Neutrophil (primary cell): ENCODE data around the gene ATRN.

Source experiments
- H3K27ac ChIP-seq: fragments of 200-600 bp; sonication (generic); 2 replicates; pipeline ENCODE4 v1.5.1; 2016; ENCODE audit warnings: mild to moderate bottlenecking, moderate library complexity
- H3K27me3 ChIP-seq: fragments of 200-600 bp; sonication (generic); 2 replicates; pipeline ENCODE4 v1.6.0; 2016; ENCODE audit warnings: mild to moderate bottlenecking
- H3K36me3 ChIP-seq: fragments of 200-600 bp; sonication (generic); 2 replicates; pipeline ENCODE4 v1.5.1; 2017
- H3K4me1 ChIP-seq, 2 experiments: fragments of 200-600 bp in 1 of 2; sonication (generic) in 1 of 2; 1 replicate in 1 of 2; 2 replicates in 1 of 2; pipeline versions ENCODE4 v1.5.1 to v1.6.1; 2013 to 2016; ENCODE audit warnings: low read depth in 1 of 2, low read length in 1 of 2, mild to moderate bottlenecking in 1 of 2, moderate library complexity in 1 of 2; ENCODE audit not compliant: control insufficient read depth in 1 of 2, insufficient read depth in 1 of 2
- H3K4me3 ChIP-seq, 2 experiments: fragments of 200-600 bp in 1 of 2; sonication (generic) in 1 of 2; 1 replicate in 1 of 2; 2 replicates in 1 of 2; pipeline ENCODE4 v1.5.1; 2013 to 2016; ENCODE audit warnings: low read depth in 1 of 2, low read length in 1 of 2, mild to moderate bottlenecking in 1 of 2, moderate library complexity in 1 of 2
- H3K9me3 ChIP-seq: fragments of 200-600 bp; sonication (generic); 2 replicates; pipeline ENCODE4 v1.5.1; 2016
- CTCF ChIP-seq: fragments of 200-600 bp; sonication (generic); IDR thresholded peaks from 2 replicates; pipeline ENCODE4 v1.5.1; 2016; ENCODE audit warnings: antibody characterized with exemption

ATRN gene

GRCh38 chr20:3689978-3690377, 219.2 kb downstream of the ATRN start:
- Histone ChIP-seq H3K27ac (no peak overlapping the region), H3K4me1 (no peaks in the 10 kb centered on the region), H3K4me3 (no peak overlapping the region), H3K9me3 (no peaks in the 10 kb centered on the region), H3K27me3 (peaks cover 31% of the 10 kb centered on the region), H3K36me3 (no peaks in the 10 kb centered on the region)
- TF ChIP-seq CTCF: no peak

DNA sequence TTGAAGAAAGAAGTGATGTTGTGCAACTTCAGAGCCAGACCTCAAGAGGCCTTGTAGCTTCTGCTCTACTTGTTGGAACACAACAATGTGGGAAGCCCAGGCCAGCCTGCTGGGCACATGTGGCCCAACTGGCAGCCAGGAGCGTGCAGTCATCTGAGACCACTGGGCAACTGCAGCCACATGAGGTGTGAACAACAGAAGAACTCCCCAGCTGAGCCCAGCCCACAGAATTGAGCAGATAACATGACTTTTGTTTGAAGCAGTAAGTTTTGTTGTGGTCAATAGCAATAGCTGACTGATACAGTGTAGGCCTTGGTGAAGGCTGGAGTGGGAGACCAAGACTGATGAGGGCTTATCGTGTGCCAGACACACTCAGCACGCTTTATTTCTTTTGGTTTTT, 219.6 kb downstream of the ATRN start:
- no peak for TF ChIP-seq CTCF
- Histone ChIP-seq H3K36me3 (no peaks in the 10 kb centered on the region), H3K27me3 (peaks cover 26% of the 10 kb centered on the region), H3K27ac (no peak overlapping the region), H3K4me1 (no peaks in the 10 kb centered on the region), H3K4me3 (no peak overlapping the region), H3K9me3 (no peaks in the 10 kb centered on the region)

DNA sequence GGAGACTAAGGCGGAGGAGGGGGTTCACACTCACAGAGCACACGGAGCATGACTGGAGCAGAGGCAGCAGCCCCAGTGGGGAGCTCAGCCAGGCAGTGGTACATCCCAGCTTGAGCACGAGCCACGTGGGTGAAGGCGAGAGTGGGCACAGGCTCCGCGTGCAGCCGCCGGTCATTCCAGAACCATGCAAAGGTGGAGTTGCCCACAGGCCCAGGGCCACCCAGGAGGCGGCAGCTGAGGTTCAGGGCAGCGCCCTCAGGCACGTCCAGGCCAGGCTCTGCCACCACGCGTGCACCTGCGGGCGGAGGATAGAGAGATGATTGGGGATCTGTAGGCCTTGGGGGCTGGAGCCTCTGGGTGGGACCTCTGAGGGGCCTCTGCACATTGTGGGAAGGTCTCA, 220.5 kb downstream of the ATRN start:
- no peaks in the 10 kb centered on the region for H3K4me1 ChIP-seq
- no peak overlapping the region for H3K27ac ChIP-seq
- no peaks in the 10 kb centered on the region for H3K9me3 ChIP-seq
- no peak for TF ChIP-seq CTCF
- no peak overlapping the region for H3K4me3 ChIP-seq
- H3K36me3 ChIP-seq: no peaks in the 10 kb centered on the region
- H3K27me3 ChIP-seq: peaks cover 18% of the 10 kb centered on the region

GRCh38 chr20:3691897-3692296, 221.1 kb downstream of the ATRN start:
- peaks cover 12% of the 10 kb centered on the region for H3K27me3 ChIP-seq
- no peak overlapping the region for H3K27ac ChIP-seq
- no peak overlapping the region for H3K4me3 ChIP-seq
- no peaks in the 10 kb centered on the region for H3K4me1 ChIP-seq
- H3K9me3 ChIP-seq: no peaks in the 10 kb centered on the region
- TF ChIP-seq CTCF: no peak
- H3K36me3 ChIP-seq: no peaks in the 10 kb centered on the region

GRCh38 chr20:3692706-3693294, 222.0 kb downstream of the ATRN start:
- no peak for TF ChIP-seq CTCF
- Histone ChIP-seq H3K27me3 (peaks cover 3% of the 10 kb centered on the region), H3K27ac (no peak overlapping the region), H3K36me3 (no peaks in the 10 kb centered on the region), H3K9me3 (no peaks in the 10 kb centered on the region), H3K4me1 (no peaks in the 10 kb centered on the region), H3K4me3 (no peak overlapping the region)

- no peak overlapping the region for H3K4me3 ChIP-seq
- TF ChIP-seq CTCF: no peak
- no peaks in the 10 kb centered on the region for H3K9me3 ChIP-seq
- H3K27me3 ChIP-seq: no peaks in the 10 kb centered on the region
- H3K27ac ChIP-seq: no peak overlapping the region
- H3K36me3 ChIP-seq: no peaks in the 10 kb centered on the region
- H3K4me1 ChIP-seq: no peaks in the 10 kb centered on the region
Observed at GRCh38 chr20:3693376-3693775, 222.6 kb downstream of the ATRN start.
